HEK293T (cell line): ENCODE measurements around the gene PSMD4.

Experiments used
- ARNT ChIP-seq: fragments of 450-650 bp; IDR thresholded peaks from 2 replicates; pipeline ENCODE4 v1.6.1; 2017; ENCODE audit warnings: mild to moderate bottlenecking
- BHLHE40 ChIP-seq: fragments of 450-650 bp; IDR thresholded peaks from 2 replicates; pipeline ENCODE4 v1.6.1; 2016; ENCODE audit warnings: mild to moderate bottlenecking, moderate library complexity, borderline replicate concordance
- CTBP1 ChIP-seq: fragments of 450-650 bp; IDR thresholded peaks from 2 replicates; pipeline ENCODE4 v1.6.1; 2016; ENCODE audit warnings: borderline replicate concordance
- ELF4 ChIP-seq: fragments of 450-650 bp; IDR thresholded peaks from 2 replicates; pipeline ENCODE4 v1.6.1; 2017; ENCODE audit warnings: antibody characterized with exemption
- FOXA1 ChIP-seq: fragments of 450-650 bp; IDR thresholded peaks from 2 replicates; pipeline ENCODE4 v1.6.1; 2016; ENCODE audit warnings: mild to moderate bottlenecking
- FOXK2 ChIP-seq: fragments of 450-650 bp; IDR thresholded peaks from 2 replicates; pipeline ENCODE4 v1.6.1; 2016; ENCODE audit warnings: mild to moderate bottlenecking
- FOXM1 ChIP-seq: fragments of 450-650 bp; IDR thresholded peaks from 2 replicates; pipeline ENCODE4 v1.6.1; 2017; ENCODE audit warnings: mild to moderate bottlenecking, borderline replicate concordance
- HDGF ChIP-seq: fragments of 450-650 bp; IDR thresholded peaks from 2 replicates; pipeline ENCODE4 v1.6.1; 2017; ENCODE audit warnings: antibody characterized with exemption, borderline replicate concordance
- L3MBTL2 ChIP-seq: fragments of 450-650 bp; conservative IDR thresholded peaks from 2 replicates; pipeline ENCODE4 v1.6.1; 2016; ENCODE audit warnings: mild to moderate bottlenecking
- LEF1 ChIP-seq: fragments of 450-650 bp; IDR thresholded peaks from 2 replicates; pipeline ENCODE4 v1.6.1; 2017; ENCODE audit warnings: mild to moderate bottlenecking, borderline replicate concordance
- NFRKB ChIP-seq: fragments of 450-650 bp; IDR thresholded peaks from 2 replicates; pipeline ENCODE4 v1.6.1; 2016; ENCODE audit warnings: mild to moderate bottlenecking, moderate library complexity
- SP1 ChIP-seq: fragments of 450-650 bp; IDR thresholded peaks from 2 replicates; pipeline ENCODE4 v1.6.1; 2017
- SUZ12 ChIP-seq: fragments of 450-650 bp; IDR thresholded peaks from 2 replicates; pipeline ENCODE4 v1.6.1; 2016; ENCODE audit warnings: mild to moderate bottlenecking
- TF ChIP-seq, protein P1 (sequence below): fragments of 450-650 bp; IDR thresholded peaks from 2 replicates; pipeline ENCODE4 v1.6.1; 2016

- TF ChIP-seq L3MBTL2 (no peak), ELF4 (no peak), FOXK2 (no peak), SUZ12 (no peak), BHLHE40 (no peak), CTBP1 (no peak), NFRKB (no peak), SP1 (no peak), FOXA1 (no peak), FOXM1 (no peak), HDGF (no peak), LEF1 (no peak), ARNT (no peak)
- TF ChIP-seq, protein P1, sequence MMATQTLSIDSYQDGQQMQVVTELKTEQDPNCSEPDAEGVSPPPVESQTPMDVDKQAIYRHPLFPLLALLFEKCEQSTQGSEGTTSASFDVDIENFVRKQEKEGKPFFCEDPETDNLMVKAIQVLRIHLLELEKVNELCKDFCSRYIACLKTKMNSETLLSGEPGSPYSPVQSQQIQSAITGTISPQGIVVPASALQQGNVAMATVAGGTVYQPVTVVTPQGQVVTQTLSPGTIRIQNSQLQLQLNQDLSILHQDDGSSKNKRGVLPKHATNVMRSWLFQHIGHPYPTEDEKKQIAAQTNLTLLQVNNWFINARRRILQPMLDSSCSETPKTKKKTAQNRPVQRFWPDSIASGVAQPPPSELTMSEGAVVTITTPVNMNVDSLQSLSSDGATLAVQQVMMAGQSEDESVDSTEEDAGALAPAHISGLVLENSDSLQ = no peak
Observed at GRCh38 chr1:151312411-151312810, 57.9 kb downstream of the PSMD4 start.
